GM21447 (cell line): ENCODE results near the gene EPB41L4B.
"Not testable (repeated sequence)": the region's sequence is repeated elsewhere in the genome, so short reads cannot be mapped to it uniquely, and the experiment has no call there.

Source experiments
- ATAC-seq: cut with Tn5 transposase; IDR thresholded peaks from one replicate; pipeline ENCODE4 v1.9.1; 2021; ENCODE audit not compliant: unreplicated experiment

Gene EPB41L4B

DNA sequence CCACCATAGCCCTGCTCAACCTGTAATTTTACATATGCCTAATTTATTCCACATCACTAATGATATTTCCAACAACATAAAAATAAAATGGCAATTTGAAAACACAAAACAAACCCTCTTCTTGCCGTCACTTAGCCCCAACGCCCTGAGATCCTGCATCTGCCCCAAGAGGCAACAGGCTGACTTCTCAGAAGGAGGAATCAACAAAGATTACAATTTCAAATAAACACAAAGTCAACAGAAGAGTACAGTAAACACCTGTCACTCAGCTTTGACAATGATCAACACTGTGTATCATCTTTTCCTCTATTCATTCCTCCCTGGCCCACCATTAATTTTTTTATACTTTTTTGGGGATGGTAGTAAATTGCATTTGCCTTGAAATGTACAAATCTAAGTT is 19.8 kb downstream of the EPB41L4B start:
- ATAC-seq, result no peak

GRCh38 chr9:109299891-109300290 is 21.0 kb downstream of the EPB41L4B start:
- no peak for ATAC-seq

DNA sequence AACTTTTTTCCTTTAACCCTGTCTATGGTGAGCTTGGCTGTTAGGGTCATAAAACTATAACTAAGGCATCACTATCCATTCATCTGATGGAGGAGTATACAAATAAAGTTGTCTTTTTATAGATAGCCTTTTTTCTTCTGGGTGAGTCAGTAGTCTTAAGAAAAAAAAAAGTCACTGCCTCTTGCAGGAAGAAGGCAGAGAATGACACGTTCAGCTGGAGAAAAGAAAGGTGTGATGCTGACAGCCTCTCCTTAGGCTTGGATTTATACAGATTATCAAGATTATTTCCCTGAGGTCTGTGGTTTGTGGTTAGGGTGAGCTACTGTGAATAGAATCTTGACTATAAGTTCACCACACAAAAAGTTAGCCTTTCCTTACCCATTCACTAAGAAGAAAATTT is 23.0 kb downstream of the EPB41L4B start:
- ATAC-seq, result no peak

DNA sequence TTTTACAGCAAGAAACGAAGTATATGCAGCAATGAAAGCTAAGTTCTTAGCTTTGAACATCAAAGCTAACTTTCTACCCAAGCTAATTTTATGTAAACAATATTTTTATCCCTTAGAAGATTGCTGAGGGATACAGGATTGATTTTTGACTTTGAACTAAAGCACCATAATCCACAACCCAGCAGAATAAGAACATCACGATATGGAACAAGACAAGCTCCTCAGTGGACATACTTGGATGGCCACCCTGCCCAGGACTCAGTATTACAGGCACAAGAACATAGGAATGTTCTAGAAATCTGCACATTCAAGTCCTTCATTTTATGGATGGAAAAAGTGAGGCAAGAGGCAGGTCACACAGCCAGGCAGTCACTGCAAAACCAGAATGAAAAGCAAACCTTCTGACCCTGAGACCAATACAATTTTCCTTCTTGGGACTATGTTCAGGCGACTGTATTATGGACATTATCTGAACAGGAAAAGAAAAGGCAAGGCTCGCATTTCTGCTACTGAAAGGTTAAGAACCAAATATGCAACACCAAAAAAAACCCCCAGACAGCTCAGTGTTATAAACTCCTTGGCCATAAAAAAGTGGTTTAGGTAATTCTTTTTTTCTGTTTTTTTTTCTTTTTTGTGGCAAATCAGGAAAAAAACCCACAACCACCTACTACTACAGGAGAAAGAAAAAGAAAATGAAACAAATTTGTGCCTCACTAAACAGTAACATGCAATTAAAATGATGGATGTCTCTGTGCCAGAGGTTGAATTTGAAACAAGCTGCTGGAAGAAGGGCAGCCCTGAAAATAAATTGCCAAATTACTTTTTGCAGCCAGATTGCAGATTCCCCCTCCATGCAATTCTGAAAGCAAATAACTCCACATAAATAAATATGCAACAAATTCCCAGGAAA is 25.4 kb downstream of the EPB41L4B start:
- no peak for ATAC-seq

DNA sequence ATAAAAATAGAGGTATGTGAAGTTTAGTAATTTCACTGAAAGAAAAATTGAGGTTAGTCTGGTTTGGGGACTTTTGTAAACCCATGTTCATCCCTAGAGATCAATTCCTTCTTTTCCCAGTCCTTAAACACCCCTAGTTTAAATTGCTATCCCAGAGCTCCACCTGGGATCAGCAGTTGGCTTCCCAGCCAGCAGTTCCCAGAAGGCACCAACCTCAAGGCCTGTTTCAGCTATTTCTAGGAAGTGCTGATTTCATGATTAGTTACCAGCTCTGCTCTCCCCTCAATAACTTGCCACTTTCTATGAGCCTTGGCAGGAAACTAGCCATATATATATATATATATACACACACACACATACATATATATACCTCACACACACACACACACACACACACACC is 30.5 kb downstream of the EPB41L4B start:
- no peak for ATAC-seq

DNA sequence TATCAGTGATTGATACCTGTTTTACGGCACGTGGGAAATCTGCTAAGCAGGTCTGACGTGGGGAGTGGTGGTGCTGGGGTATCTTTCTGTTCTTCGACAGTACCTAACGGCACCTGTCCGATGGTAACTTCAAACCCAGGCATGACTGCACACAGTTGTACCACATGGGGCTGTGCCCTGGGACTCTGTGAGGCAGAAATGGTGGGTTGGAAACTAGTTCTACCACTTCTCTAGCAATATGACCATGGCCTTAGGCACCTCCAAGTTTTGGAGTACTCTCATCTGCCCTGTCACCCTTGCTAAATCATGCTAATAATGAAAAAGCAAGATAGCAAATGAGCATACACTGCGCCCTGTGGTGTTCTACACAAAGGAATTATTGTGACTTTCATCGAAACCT is 30.9 kb downstream of the EPB41L4B start:
- ATAC-seq, result no peak

- no peak for ATAC-seq
These were observed 31.7 kb downstream of the EPB41L4B start for GRCh38 chr9:109289186-109289585.

GRCh38 chr9:109286981-109287380 is 33.9 kb downstream of the EPB41L4B start:
- no peak for ATAC-seq

GRCh38 chr9:109286571-109286977 is 34.3 kb downstream of the EPB41L4B start:
- ATAC-seq, result no peak

DNA sequence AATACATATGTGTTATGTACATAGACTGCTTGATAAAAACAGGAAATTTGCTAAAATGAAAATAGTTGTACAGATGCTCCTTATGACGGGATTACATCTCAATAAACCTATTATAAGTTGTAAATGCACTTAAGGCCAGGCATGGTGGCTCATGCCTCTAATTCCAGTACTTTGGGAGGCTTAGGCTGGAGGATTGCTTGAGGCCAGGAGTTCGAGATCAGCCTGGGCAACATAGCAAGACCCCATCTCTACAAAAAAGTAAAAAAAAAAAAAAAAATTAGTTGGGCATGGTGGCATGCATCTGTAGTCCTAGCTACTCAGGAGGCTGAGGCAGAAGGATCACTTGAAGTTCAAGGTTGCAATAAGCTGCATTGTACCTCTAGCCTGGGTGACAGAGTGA is 37.2 kb downstream of the EPB41L4B start:
- not testable (repeated sequence) for ATAC-seq

DNA sequence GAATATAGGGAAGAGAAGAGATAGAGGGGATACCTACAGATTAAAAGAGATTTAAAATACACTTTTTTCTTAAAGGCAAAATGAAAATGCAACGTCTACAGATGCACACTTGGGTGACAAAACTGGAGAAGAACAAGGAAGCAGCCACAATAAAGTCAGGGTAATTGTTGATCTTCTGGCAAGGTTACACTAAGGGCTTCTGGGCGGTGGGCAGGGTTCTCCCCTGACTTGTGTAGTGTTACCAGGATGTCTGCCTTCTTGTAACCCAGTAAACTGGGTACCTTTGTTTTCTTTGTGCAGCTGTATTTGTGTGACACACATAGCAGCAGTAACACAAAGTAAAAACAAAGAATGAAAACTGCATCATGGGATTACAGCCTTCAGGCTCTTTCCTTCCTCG is 37.8 kb downstream of the EPB41L4B start:
- no peak for ATAC-seq

DNA sequence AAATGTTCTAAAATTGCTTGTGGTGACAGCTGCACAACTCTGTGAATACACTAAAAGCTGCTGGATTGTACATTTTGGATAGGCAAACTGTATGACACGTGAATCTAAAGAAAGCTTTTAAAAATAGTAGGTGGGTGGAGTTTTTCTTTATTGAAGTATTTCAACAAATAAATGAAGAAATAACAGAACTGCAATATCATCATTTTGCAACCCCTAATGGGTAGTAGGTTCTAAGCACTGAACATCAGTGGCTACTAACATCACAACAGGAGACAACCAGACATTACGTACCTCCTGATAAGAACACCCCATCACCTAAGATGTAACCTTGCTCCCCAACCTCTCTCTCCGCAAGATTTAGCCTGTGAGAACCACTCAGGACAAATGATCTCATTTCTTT is 38.6 kb downstream of the EPB41L4B start:
- ATAC-seq, result no peak

DNA sequence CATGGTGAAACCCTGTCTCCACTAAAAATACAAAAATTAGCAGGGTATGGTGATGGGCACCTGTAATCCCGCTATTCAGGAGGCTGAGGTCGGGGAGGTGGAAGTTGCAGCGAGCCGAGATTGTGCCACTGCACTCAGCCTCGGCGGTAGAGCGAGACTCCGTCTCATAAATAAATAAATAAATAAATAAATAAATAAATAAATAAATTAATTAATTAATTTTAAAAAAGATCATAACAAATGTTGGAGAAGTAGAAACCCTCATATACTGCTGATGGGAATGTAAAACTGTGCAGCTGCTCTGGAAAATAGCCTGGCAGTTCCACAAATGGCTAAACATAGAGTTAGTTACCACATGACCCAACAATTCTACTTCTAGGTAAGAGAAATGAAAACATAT is 39.3 kb downstream of the EPB41L4B start:
- no peak for ATAC-seq

DNA sequence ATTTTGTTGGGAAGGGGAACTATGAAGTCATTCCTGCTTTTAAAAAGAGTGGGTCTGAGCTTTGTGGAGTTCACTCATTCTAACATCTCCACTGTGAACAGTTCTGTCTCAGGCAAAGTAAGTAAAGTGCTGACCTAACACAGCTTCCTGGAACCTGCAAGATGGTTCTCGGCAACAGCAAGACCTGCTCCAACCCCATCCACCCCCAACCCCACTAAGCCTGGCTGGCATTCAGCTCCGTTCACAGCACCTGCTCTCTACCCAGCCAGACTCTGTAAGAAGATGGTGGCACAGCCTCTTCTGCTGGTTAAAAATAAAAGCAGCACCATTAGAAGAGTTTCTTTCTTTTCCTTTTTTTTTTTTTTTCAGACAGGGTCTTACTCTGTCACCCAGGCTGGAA is 42.0 kb downstream of the EPB41L4B start:
- ATAC-seq, result no peak

- no peak for ATAC-seq
These were observed 42.6 kb downstream of the EPB41L4B start for GRCh38 chr9:109278216-109278615.

DNA sequence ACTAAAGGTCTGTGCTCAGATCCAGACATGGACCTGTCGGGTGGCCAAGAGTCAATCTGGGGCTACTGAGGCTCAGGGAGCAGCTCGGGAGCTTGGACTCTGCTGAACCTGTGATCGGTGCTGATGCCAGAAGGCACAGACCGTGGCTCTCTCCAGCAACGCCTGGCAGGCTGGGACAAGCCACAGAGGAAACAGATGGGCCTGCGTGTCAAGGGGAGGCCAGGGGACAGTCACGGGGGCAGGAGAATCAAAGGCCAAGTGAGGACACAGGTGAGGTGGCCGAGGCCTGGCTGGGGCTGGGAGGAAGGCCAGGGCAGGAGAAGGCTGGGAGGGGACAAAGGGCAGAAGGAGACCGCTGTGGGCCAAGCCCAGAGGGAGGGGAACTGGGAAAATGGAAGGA is 43.4 kb downstream of the EPB41L4B start:
- ATAC-seq, result no peak

GRCh38 chr9:109276469-109277440 is 44.1 kb downstream of the EPB41L4B start:
- no peak for ATAC-seq

DNA sequence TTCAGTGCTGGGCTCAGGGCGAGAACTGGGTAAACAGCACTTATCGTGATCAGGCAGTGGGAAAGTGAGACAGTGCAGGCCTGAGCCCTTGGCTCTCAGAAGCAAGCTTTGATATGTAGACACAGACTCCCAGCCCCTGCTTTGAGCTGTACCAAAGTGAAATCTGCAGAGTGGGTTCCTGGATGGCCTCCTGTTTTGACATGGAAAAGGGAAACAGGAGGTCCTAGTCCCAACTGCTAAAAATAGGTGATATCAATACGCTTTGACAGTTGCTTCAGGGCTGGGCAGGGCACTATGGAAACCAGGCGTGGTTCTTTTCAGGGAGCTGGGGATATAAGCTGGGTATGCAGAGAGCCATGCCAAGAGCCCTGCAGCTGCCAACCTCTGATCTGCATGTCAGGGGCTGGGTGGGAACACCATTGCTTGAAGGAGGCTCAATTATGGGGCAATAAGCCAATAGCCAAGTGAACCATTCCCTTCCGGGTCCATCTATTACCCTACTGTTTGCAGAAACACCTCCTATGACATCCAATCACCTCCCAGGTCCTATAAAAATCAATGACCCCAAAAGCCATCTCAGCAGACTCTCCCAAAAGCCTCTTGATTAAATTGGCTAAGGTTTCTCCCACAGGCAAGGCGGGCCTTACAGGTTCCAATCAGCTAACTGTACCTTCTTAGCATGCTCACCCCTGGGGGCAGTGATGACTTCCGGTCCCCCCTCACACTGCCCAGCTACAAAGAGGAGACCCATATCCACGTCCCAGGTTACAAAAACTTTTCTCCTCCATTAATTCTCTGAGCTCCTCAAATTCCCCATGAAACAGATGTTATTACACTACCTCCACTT is 45.8 kb downstream of the EPB41L4B start:
- no peak for ATAC-seq

DNA sequence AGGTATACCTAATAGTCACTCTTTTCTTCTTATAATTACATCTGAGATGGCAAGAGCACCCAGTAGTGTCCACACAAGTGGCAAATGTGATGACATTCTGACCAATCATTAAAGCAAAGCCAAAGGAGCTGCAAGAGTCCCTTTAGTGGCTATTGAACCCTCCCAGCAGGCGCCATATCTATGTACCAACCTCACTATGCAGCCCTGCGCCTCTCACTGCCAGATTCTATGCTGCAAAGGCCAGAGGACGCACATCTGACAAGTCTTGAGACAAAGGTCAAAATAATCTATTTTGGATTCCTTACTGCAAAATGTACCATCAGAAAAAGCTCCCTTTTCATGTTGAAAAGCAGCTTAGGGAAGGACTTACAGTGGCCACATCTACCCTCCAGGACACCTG is 47.0 kb downstream of the EPB41L4B start:
- no peak for ATAC-seq

GRCh38 chr9:109272745-109273144 is 48.1 kb downstream of the EPB41L4B start:
- ATAC-seq, result no peak

GRCh38 chr9:109272045-109272444 is 48.8 kb downstream of the EPB41L4B start:
- ATAC-seq, result no peak
